Measurements from ENCODE around the gene CDHR5.

DNA sequence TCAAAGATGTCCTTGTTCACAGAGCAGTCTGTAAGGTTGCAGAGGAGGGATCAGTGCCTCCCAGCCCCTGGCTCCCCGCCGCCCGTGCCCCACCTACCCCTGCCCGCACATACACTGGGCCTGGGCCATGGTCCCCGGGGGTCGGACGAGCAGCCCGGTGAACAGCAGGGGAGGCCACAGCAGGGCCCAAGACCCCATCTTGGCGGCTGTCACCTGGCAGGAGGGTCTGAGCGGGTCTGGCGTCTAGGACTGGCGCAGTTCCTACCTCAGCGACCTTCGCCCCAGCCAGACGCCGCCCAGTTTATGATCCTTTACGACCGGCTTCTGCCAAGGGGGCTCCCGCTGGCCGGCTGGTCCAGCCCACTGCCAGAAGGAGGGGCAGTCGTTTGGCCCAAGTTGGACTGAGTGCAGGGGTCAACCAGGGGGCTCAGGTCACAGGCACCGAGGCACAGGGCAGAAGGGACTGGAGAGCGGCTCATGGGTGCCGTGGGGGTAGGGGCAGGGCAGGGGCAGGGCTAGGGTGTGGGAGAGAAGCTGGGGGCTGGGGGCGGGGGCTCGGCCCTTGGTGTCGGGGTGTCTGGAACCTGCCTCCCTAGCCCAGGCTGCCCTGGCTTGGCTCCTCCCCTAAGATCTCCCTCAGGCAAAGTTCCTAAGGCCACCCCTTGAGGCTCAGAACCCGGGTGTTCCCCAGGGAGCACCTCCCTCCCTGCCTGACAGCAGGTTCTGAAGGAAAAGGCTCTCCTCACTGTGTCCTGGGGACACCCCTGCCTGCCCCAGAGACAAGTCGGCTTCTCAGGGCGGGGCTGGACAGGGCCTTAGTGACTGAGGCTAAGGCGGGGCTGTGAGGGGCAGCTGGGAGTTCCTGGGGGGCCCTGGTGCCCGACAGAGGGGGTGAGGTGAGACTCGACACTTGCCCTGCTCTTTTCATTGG lies at the start of gene CDHR5:
- TF ChIP-seq, protein P1, sequence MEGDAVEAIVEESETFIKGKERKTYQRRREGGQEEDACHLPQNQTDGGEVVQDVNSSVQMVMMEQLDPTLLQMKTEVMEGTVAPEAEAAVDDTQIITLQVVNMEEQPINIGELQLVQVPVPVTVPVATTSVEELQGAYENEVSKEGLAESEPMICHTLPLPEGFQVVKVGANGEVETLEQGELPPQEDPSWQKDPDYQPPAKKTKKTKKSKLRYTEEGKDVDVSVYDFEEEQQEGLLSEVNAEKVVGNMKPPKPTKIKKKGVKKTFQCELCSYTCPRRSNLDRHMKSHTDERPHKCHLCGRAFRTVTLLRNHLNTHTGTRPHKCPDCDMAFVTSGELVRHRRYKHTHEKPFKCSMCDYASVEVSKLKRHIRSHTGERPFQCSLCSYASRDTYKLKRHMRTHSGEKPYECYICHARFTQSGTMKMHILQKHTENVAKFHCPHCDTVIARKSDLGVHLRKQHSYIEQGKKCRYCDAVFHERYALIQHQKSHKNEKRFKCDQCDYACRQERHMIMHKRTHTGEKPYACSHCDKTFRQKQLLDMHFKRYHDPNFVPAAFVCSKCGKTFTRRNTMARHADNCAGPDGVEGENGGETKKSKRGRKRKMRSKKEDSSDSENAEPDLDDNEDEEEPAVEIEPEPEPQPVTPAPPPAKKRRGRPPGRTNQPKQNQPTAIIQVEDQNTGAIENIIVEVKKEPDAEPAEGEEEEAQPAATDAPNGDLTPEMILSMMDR (conservative IDR thresholded peaks at IDR 0.05; ENCODE audit: low read depth, low read length), result no peak
- TF ChIP-seq, protein P2, sequence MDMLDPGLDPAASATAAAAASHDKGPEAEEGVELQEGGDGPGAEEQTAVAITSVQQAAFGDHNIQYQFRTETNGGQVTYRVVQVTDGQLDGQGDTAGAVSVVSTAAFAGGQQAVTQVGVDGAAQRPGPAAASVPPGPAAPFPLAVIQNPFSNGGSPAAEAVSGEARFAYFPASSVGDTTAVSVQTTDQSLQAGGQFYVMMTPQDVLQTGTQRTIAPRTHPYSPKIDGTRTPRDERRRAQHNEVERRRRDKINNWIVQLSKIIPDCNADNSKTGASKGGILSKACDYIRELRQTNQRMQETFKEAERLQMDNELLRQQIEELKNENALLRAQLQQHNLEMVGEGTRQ (IDR thresholded peaks at IDR 0.05; ENCODE audit: low read depth, low read length), result no peak
- TF ChIP-seq ELK1 (IDR thresholded peaks at IDR 0.05; ENCODE audit: borderline replicate concordance, low read depth, low read length) (no peak), RAD21 (IDR thresholded peaks at IDR 0.05; ENCODE audit: low read length) (no peak), RFX5 (IDR thresholded peaks at IDR 0.05; ENCODE audit: low read depth, low read length) (no peak), NFE2L2 (IDR thresholded peaks at IDR 0.05; ENCODE audit: low read depth, low read length) (no peak), MAZ (IDR thresholded peaks at IDR 0.05; ENCODE audit: borderline replicate concordance, low read depth, low read length) (no peak), CEBPB (IDR thresholded peaks at IDR 0.05; ENCODE audit: low read depth, low read length) (no peak), MXI1 (IDR thresholded peaks at IDR 0.05; ENCODE audit: borderline replicate concordance, low read depth, low read length) (no peak)

All from IMR-90 (cell line).